SIG-M5 (cell line): ENCODE data around the gene CAMP.
"Not testable (repeated sequence)": the region's sequence is repeated elsewhere in the genome, so short reads cannot be mapped to it uniquely, and the experiment has no call there.

Source experiments
- DNase-seq: peaks from one replicate; lab custom pipeline; 2025; lab: John Stamatoyannopoulos, UW

Gene CAMP, protein sequence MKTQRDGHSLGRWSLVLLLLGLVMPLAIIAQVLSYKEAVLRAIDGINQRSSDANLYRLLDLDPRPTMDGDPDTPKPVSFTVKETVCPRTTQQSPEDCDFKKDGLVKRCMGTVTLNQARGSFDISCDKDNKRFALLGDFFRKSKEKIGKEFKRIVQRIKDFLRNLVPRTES

DNA sequence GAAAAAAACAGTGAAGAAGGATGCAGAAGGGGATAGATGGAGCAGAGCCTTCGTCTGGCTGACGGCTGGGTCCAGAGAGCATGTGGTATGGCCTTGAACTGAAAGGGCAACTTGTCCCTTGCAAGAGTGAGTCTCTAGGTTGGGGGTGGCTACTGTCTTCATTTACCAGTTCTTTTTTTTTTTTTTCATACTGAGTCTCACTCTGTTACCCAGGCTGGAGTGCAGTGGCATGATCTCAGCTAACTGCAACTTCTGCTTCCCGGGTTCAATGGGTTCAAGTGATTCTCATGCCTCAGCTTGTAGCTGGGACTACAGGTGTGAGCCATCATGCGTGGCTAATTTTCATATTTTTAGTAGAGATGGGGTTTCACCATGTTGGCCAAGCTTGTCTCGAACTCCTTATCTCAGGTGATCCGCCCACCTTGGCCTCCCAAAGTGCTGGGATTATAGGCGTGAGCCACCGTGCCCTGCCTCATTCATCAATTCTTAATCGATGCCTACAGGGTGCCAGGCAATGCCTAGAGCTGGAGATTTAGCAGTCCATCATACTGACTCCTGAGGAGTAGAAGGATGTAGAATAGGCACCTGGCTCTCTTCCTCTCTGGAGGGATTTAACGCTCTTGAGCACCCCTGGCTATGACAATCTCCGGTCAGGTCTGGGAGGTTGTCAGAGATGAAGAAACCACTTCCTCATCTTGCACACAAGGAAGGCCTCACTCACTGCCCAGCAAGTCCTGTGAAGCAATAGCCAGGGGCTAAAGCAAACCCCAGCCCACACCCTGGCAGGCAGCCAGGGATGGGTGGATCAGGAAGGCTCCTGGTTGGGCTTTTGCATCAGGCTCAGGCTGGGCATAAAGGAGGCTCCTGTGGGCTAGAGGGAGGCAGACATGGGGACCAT, at the start of gene CAMP:
CAMP (plus strand) TSS at position 880 of the 898 bp plus-strand sequence; CDS start at position 897, 17 bp downstream.
- peak; percentile 75 for DNase-seq

DNA sequence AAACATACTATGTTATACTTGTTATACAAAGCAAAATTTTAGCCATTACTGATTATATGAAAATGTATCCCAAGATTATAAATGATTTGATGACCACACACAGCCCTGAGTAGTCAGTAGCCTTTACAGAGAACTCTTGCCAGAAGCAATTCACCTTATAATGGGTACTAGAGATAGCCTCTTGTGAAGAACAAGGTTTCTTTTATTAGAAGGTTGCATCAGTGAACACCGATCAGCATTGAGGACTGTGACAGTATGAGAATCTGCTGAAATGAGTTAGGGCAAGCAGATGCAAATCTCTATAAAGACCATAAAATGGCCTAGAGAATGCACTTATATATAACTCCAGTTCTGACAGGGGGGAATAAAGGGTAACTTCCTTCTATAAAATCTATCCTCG, 45.2 kb upstream of the CAMP start:
- DNase-seq, result no peak

DNA sequence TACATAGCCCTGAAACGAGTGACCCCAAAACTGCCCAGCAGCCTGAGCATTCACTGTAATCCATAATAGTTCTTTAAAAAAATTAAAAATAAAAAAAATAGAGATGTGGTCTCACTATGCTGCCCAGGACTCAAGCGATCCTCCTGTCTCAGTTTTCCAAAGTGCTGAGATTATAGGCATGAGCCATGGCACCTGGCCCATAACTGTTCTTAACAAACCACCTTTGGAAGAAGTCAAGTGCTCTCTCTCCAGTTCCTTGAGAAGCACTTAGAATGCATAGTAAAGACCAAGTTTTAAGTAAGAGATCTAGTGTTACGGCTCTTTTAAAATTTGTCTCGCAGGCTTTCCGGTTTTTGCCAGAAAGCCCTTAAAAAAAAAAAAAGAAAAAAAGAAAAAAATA, 43.3 kb upstream of the CAMP start:
- no peak for DNase-seq

DNA sequence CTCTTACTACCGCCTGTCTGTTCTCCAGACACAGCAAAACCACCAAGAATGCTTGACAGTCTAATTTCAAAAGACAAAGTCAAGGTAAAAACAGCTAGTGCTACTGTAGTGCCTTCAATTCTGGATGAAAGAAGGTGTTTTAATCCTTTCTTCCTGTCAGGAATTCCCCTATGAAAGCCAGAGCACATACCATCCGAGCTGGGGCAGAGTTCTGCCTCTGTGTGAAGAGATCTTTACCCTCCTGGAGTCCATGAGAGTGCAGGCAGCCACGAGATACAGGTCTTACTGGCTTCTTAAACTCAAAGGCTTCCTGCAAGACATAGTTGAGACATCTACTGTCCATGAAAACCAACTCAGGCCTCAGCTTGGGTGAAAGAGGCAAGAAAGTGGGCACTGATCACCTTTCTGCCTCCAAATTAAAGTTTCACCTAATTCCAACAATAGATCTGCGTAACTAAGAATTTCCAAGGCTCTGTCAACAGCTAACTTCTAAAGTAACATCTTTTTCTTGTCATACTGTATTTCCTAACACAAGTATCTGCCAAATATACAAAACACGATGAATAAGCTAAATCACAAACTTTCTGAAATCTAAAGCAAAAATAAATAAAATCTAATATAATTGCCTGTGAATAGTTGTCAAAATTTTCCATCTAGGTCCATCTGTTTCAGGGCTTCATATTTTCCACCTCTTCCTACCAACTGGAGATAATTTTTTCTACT, 42.6 kb upstream of the CAMP start:
- DNase-seq, result no peak

DNA sequence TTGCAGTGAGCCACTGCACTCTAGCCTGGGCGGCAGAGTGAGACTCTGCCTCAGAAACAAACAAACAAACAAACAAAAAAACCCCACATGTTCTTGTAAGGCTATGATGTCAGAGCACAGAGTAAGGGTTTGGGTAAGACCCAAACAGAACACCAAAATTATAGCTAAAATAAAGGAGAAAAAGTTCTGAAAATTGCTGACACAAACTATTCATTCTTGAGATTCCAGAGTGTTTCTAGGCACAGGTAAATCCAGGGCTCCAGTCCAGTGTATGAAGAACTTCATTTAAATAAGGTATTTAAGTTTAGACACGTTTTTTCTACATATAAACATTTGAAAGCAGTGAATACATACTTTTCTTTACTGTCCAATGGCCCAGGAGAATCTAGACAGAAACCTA, 39.0 kb upstream of the CAMP start:
- no peak for DNase-seq

DNA sequence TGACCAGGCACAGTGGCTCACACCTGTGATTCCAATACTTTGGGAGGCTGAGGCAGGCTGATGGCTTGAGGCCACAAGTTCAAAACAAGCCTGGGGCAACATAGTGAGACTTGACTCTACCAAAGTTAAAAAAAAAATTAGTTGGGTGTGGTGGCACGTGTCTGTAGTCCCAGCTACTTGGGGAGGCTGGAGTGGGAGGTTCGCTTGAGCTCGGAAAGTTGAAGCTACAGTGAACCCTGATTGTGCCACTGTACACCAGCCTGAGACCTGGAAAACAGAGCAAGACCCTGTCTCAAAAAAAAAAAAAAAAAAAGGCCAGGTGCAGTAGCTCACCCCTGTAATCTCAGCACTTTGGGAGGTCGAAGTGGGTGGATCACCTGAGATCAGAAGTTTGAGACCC, 38.2 kb upstream of the CAMP start:
- DNase-seq, result no peak

DNA sequence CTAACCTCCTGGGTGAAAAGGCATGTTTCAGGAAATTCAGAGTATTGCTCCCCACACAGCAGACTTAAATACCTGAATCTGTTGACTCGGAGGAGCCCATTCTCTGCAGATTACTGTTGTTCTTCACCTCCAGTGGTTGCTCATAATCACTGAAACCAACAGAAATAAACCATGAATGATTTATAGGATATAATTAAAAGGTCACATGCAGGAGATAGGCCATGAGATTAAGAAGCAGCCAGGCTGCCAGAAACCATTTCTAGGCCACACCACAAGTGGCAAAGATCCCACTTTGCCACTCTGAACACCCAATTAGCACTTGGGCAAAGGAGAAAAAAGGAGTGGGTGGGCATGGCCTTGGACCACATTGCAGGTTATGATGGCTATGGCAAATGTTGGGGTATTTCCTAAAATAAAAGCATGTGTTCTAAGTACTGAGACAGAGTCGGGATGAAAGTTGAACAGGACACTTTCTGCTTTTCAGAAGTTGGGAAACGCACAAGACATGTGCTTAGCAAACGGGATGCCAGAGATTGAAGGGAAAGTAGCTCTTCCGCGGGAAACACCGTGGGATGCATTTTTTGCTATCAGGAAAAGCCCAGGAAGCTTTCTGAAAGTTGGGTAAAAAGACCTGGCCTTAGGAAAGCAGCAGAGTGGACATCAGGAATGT, 36.5 kb upstream of the CAMP start:
- no peak for DNase-seq

DNA sequence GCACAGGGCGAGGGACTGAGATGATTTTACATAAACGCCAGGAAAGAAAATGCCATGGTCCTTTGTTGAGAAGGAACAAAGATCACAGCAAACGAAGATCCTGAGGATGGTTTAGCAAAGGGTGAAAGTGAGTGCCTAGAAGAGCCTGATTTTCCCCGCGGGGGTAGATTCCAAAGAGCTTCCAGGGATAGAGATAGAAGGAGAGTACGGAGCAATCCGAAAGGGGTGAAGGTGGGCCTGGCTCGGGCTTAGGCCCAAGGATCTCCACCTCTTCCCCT, 36.1 kb upstream of the CAMP start:
- DNase-seq, result no peak

DNA sequence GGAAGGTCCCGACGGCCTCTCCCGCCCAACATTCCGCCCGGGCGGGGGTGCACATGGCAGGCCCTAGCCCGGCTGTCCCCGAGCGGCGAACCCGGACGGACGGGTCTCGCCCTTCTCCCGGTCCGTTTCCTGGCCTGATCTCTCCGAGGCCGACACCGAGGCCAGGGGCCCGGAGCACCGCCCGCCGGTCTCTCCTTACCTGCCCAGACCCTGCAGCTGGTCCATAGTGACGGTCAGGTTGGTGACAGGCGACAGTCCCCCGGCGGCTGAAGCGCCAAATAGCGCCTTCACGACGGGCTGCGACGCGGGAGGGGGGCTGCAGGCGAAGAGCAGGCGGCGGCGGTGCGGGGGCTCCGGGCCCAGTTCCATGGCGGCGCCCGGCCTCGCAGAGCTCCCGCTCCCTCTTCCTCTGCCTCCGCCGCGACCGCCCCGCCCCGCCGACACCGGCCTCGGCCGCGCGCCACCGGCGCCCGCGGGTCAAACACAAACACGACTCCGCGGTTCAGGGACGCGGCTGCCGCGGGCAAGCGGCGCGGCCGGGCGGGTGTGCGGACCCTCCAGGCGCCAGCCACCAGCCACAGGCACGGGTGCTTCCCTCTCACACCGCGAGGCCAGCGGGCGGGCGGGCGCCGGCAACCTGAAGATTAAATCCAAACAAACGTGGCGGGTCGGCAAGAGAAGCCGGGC, 35.6 kb upstream of the CAMP start:
- DNase-seq, result no peak

DNA sequence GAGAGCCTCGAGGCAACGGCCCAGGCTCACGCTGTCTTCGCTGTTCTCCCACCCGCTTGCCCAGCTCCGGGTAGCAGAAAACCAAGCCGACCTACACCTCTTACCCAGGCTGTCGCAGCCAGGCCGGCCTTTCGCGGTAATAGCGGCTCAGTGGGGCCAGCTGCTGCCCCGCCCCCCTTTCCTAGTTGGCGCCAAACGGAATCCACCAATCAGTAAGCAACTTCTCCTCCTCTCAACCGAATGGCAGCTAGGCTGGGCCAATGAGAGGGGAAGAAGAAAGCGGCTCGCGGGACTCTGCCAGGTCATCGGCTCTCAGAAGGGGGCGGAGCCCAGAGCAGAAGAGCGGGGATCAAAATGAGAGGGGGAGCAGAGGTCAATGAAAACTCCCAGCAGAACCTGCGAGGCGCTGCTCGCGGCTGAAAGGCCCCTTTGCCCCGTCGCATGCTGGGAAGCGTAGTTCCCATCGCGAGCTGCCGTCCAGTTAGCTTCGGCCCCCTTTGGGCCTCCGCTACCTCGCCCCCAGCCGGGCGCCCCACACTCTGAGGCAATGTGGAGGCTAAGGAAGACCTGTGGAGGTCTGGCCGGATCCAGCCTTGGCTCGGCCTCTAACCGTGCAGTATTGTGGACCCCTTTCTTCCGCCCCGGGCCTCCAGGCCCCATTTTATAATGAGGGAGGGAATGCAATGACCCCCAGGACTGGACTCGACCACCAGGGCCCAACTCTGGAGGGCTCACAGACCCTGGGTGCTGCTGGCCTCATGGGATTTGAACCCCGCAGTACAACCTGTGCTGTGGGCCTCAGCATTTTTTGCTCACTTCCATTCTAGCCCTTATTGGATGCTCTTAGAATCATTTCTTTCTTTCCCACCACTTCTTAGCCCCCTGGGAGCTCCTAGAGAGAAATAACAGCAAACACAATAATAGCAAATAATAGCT, 34.8 kb upstream of the CAMP start, which contains the start of gene CDC25A:
CDC25A (minus strand) TSS at position 152 of the 936 bp plus-strand sequence. CDS start 470 bp downstream, outside the sequence.
- peak; percentile 99 for DNase-seq

DNA sequence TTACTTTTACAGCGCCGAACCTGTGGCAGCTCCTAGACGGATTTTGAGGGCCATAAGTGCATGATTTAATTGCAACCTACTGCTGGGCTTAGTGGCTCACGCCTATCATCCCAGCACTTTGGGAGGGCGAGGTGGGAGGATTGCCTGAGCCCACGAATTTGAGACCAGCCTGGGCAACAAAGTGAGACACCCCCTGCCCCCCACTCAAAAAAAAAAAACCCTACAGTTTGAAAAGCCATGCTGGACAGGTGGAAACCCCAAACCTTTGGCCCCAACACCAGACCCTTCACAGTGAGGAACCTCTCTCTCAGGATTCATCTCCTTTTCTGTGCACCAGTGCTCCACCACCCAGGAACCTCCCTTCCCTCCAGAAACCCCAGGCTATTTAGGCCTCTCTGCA, 34.0 kb upstream of the CAMP start:
- no peak for DNase-seq

DNA sequence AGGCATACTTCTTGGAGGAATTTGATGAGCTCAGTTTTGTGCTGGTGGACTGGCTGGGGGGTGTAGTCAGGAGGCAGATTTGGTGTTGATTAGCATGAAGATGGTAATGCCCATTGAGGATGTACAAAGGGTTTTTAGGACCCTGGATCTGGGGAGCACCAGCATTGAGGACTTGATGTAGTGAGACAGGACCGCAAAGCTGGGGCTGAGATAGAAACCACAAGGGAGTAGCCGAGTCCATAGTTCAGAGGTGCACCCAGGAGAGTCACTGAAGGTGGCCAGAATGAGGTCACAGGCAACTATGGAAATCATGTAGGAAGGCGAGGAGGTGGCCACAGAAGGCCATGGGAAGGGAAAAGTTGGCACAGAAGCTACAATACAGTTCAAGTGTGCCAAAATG, 32.4 kb upstream of the CAMP start:
- no peak for DNase-seq

DNA sequence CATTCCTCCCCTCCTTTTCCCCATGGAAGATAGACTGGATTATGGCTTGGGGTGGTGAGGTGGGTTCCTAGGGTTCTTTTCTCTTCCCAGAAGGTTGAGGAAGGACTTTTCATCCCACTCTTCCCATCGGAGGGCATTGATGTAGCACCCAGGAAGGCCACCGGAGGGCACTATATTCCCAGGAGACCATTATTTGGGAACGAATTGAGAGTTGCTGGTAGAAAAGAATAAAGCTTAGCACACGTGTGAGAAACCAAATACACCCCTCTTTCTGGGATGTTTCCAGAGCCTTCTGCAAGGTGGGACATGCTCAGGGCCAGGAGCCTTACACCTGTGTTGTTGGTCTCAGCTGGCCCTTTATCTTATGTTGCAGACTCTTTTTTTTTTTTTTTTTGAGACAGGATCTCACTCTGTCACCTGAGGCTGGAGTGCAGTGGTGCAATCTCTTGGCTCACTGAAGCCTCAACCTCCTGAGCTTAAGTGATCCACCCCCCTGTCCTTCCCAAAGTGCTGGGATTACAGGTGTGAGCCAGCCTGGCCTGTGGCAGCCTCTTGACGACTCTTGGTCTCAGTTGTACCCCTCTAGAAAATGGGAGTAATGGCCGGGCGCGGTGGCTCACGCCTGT, 28.7 kb upstream of the CAMP start:
- no peak for DNase-seq

DNA sequence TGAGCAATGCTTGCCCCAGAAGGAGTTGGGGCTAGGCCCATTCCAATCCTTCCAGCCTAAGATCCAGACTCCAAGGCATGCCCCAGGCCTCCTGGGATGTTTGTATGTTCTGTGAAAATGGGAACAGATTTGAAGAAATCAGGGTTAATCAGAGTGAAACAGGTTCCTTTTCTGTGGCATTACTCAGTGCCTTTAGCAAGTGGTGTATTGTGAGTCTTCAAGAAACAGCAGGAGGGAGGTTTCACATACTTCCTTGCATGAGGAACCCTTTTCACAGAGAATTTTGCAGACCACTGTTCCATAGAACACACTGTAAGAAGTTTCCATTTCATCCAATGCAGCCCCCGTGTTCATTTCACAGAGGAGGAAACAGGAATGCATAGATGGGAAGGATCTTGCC, 26.7 kb upstream of the CAMP start:
- no peak for DNase-seq

DNA sequence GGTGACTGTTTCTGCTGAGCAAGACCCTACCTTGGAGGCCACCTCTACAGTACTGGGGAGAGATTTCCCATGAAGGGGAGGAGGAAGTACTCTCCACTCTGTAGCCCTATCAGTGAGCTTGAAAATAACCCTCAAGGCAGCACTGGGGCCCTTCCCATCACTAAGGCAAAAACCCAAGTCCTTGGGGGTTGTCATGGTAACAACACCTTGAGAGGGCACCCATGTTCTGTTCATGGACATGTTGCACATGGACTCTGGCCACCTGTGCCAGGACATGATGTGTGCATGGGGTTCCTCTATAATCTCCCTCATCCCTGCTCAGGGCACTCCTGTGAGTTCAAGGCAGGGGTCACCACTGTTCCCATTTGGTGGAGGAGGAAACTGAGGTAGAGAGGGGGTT, 24.2 kb upstream of the CAMP start:
- DNase-seq, result no peak

DNA sequence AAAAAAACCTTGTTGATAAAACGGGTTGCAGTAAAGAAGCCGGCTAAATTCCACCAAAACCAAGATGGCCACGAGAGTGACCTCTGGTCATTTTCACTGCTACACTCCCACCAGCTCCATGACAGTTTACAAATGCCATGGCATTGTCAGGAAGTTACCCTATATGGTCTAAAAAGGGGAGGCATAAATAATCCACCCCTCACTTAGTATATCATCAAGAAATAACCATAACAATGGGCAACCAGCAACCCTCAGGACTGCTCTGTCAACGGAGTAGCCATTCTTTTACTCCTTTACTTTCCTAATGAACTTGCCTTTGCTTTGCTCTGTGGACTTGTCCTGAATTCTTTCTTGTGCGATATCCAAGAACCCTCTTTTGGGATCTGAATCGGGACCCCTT, 20.7 kb upstream of the CAMP start:
- DNase-seq, result no peak

DNA sequence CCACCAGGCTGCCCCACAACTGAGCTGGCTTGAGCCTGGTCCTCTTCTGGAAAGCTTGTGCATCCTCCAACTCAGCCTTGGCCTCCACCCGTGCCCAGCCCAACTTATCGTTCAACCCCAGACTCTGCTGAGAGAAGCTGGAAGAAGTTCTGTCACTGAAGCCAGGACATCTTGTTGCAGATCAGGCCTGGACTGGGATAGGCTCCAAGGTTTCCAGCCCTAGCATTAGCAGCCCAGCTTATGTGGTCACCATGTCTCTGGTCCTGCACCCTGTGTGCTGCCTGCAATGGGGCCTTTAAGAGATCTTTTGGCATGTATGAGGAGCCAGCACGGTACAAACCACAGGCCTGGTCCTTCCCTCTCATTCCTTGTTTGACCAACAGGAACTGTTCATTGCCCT, 15.2 kb upstream of the CAMP start:
- DNase-seq, result no peak

DNA sequence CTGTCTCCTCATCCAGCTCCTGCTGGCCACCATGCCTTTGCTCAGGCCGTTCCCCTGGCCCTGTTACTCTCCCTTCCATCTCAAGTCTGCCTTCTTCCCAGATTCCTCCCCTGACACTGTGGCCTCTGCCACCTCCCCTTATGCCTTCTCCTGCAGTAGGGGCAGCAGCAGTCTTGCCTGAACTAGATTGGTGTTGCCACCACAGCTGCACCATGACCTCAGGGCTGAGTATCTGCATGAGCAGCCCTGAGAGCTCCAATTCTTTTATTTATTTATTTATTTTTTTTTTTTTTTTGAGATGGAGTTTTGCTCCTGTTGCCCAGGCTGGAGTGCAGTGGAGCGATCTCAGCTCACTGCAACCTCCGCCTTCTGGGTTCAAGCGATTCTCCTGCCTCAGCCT, 13.8 kb upstream of the CAMP start:
- DNase-seq, result no peak

DNA sequence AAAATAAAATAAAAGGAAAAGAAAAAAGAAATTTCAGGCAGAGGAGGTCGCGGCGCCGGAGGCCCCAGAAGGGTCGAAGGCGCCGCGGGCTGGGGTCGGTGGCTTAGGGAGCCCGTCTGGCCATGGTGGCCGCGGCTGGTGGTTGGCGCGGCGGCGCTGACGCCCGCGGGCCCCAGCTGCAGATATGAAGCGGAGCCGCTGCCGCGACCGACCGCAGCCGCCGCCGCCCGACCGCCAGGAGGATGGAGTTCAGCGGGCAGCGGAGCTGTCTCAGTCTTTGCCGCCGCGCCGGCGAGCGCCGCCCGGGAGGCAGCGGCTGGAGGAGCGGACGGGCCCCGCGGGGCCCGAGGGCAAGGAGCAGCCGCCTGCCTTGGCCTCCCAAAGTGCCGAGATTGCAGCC, 12.8 kb upstream of the CAMP start:
- not testable (repeated sequence) for DNase-seq

DNA sequence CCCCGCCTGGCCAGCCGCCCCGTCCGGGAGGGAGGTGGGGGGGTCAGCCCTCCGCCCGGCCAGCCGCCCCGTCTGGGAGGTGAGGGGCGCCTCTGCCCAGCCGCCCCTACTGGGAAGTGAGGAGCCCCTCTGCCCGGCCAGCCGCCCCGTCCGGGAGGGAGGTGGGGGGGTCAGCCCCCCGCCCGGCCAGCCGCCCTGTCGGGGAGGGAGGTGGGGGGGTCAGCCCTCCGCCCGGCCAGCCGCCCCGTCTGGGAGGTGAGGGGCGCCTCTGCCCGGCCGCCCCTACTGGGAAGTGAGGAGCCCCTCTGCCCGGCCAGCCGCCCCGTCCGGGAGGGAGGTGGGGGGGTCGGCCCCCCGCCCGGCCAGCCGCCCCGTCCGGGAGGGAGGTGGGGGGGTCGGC, 11.5 kb upstream of the CAMP start:
- not testable (repeated sequence) for DNase-seq
